Heart right ventricle (tissue), 16 donors: ENCODE results near the gene ATP8B1. TPM values are rescaled to one million over a fixed set of nuclear protein-coding genes. Genes with fewer than 3 reads are reported as not detected.
A peak's percentile ranks its signal among the peaks of the same experiment; 100 is the strongest.
"Not testable (repeated sequence)": the region's sequence is repeated elsewhere in the genome, so short reads cannot be mapped to it uniquely, and the experiment has no call there.

Source experiments
- ATAC-seq, 8 donors: fragments of 200-7000 bp; cut with Tn5 transposase; one replicate each; pipeline ENCODE4 v1.9.1; 2020; ENCODE audit warnings: mild to moderate bottlenecking in 8 of 8, moderate library complexity in 8 of 8, moderate number of reproducible peaks in 1 of 8
- DNase-seq, 2 donors: peaks; one replicate each; pipeline ENCODE4 v3.0.0-alpha.2; 2020
- H3K27ac ChIP-seq, 10 donors: fragments of 200-600 bp; sonication (generic) in 2 of 10; one replicate each; pipeline versions ENCODE4 v1.5.0 to v1.8.0; 2020 to 2022; ENCODE audit warnings: mild to moderate bottlenecking in 3 of 10
- H3K27me3 ChIP-seq, 7 donors: fragments of 200-600 bp; one replicate each; pipeline ENCODE4 v1.8.0; 2021 to 2022; ENCODE audit warnings: mild to moderate bottlenecking in 2 of 7
- H3K36me3 ChIP-seq, 9 donors: fragments of 200-600 bp; sonication (generic) in 1 of 9; one replicate each; pipeline versions ENCODE4 v1.5.0 to v1.8.0; 2020 to 2022; ENCODE audit warnings: mild to moderate bottlenecking in 2 of 9
- H3K4me1 ChIP-seq, 9 donors: fragments of 200-600 bp; sonication (generic) in 1 of 9; one replicate each; pipeline versions ENCODE4 v1.5.0 to v1.8.0; 2020 to 2022; ENCODE audit warnings: mild to moderate bottlenecking in 4 of 9
- H3K4me3 ChIP-seq, 10 donors: fragments of 200-600 bp; sonication (generic) in 2 of 10; one replicate each; pipeline versions ENCODE4 v1.5.0 to v1.8.0; 2020 to 2022; ENCODE audit warnings: mild to moderate bottlenecking in 7 of 10, moderate library complexity in 2 of 10
- H3K9me3 ChIP-seq, 11 donors: fragments of 200-600 bp in 10 of 11; sonication (generic) in 2 of 11; one replicate each; pipeline versions ENCODE4 v1.5.0 to v1.8.0; 2013 to 2022; ENCODE audit warnings: mild to moderate bottlenecking in 2 of 11, control low read depth in 1 of 11, moderate library complexity in 1 of 11
- WGBS, 2 donors: extraction: QIAGEN DNeasy Blood & Tissue Kit; methylation state at CpG; one replicate each; pipeline ENCODE4 v1.1.7; 2013; ENCODE audit warnings: inconsistent platforms in 1 of 2; 5-methylcytosine and 5-hydroxymethylcytosine counted together
- intact Hi-C, 10 donors: fragments of 100-400 bp; cut with DNase I; formaldehyde crosslinking; loops; one replicate each; pipeline versions ENCODE4 v1.11.1 to v1.14.2; 2022
- polyA plus RNA-seq, 2 donors: library from polyadenylated mRNA; stranded (reverse); fragments of 200-250 nt; gene quantifications; one replicate each; pipeline ENCODE4 v1.2.3, GENCODE V29; 2013
- total RNA-seq, 10 donors: library from RNA; stranded (reverse); fragmentation: NEBNext Ultra II Directional in 3 of 10; extraction: Animal tissue kit (Norgen Biotek cat#: 25700) in 3 of 10; gene quantifications; one replicate each; pipeline versions ENCODE4 v1.2.1 to v1.2.4, GENCODE V29; 2021 to 2023
- TF ChIP-seq, protein P1 (sequence below), 9 donors: fragments of 200-600 bp; sonication (generic) in 2 of 9; IDR thresholded peaks; one replicate each; pipeline versions ENCODE4 v1.5.0 to v1.8.0; 2021 to 2022; ENCODE audit warnings: antibody characterized with exemption in 9 of 9, mild to moderate bottlenecking in 5 of 9, moderate library complexity in 1 of 9
- donor health status: Arrhythmogenic right ventricular cardiomyopathy.
- donor health status: ischemic (EF 13 %, LVEDD 7.1; RV severe dilation, severe dysfunction).
- donor health status: healthy with polysubstance abuse.
- donor health status: DM: no; HTN: yes; CAD: no.
- donor health status: DM: no; HTN: no; CAD: no.
- donor health status: ischemic (EF 25% LVEDD 6.9; RV normal size, moderate dysfunction).
- donor health status: ischemic (EF 25% LVEDD 5.7; RV mildly dilated, moderate dysfunction).
- donor health status: healthy.
- donor health status: DM: yes; HTN: yes; CAD: no.
- donor health status: Ischemic cardiomyopathy.
- donor health status: ischemic (EF 35%, LVEDD 5.7; RV mildly dilated, moderate dysfunction).
- donor health status: nonischemic (EF 11% LVEDD 7.7; RV severe dilation, severe dysfunction).
- donor health status: DM: yes; HTN: yes; CAD: no.
- donor health status: PGD.
- donor health status: ischemic (EF 29% LVEDD 5.4; RV normal size, mild dysfunction).
- donor health status: nonischemic (EF 23%, LVEDD 6.1; RV moderate dilation, normal function).

ATP8B1 gene
- total and polyA plus RNA-seq, 12 donors, result 2.7 to 16.5 (median 7.2) TPM

DNA sequence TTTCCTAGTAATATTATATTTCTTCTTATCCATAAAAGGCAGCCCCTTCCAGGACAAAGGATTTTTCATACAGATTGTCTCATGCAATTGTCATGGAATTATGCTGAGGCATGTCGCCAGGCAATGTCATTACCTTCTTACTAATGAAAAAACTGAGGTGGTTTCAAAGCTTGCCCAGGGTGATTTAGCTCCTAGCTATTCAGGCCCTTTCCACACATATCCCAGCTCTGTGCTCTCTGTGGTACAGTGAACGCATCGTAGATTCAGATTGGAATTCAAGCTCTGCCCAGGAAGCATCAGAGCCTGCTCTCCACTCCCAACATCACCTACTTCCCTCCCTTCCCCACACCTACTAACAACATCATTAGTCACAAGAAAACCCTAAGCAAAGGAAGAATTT, 60.1 kb downstream of the ATP8B1 start:
- H3K9me3 ChIP-seq, result peaks cover 0 to 9% (median 6%) of the 10 kb centered on the region in 11 donors
- WGBS, 2 donors, result 65 to 78% methylated on average over 3 of the region's 3 CpGs
- DNase-seq (no peak), ATAC-seq (peak in 1 of 8 donors; percentile 16)
- peaks cover 0 to 9% (median 0%) of the 10 kb centered on the region in 9 donors for H3K36me3 ChIP-seq
- H3K4me1 ChIP-seq, result peaks cover 0 to 64% (median 28%) of the 10 kb centered on the region in 9 donors
- H3K27me3 ChIP-seq, result no peaks in the 10 kb centered on the region
- intact Hi-C loops, result no loop called here
- TF ChIP-seq, protein P1, sequence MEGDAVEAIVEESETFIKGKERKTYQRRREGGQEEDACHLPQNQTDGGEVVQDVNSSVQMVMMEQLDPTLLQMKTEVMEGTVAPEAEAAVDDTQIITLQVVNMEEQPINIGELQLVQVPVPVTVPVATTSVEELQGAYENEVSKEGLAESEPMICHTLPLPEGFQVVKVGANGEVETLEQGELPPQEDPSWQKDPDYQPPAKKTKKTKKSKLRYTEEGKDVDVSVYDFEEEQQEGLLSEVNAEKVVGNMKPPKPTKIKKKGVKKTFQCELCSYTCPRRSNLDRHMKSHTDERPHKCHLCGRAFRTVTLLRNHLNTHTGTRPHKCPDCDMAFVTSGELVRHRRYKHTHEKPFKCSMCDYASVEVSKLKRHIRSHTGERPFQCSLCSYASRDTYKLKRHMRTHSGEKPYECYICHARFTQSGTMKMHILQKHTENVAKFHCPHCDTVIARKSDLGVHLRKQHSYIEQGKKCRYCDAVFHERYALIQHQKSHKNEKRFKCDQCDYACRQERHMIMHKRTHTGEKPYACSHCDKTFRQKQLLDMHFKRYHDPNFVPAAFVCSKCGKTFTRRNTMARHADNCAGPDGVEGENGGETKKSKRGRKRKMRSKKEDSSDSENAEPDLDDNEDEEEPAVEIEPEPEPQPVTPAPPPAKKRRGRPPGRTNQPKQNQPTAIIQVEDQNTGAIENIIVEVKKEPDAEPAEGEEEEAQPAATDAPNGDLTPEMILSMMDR (IDR thresholded peaks at IDR 0.05), result no peak
- peak overlapping the region in 6 of 10 donors; percentile 13 to 70 (median 62) for H3K27ac ChIP-seq
- no peak overlapping the region for H3K4me3 ChIP-seq

- TF ChIP-seq, protein P1 (IDR thresholded peaks at IDR 0.05), result no peak
- DNase-seq (no peak), ATAC-seq (no peak)
- 77 to 94% methylated on average over 2 of the region's 2 CpGs for WGBS, 2 donors
- intact Hi-C loops, result no loop called here
- Histone ChIP-seq H3K9me3 (peaks cover 0 to 9% (median 6%) of the 10 kb centered on the region in 11 donors), H3K4me3 (no peak overlapping the region), H3K36me3 (peaks cover 0 to 9% (median 0%) of the 10 kb centered on the region in 9 donors), H3K4me1 (peaks cover 0 to 65% (median 34%) of the 10 kb centered on the region in 9 donors), H3K27ac (no peak overlapping the region), H3K27me3 (no peaks in the 10 kb centered on the region)
Observed at GRCh38 chr18:57741273-57741672, 61.8 kb downstream of the ATP8B1 start.

DNA sequence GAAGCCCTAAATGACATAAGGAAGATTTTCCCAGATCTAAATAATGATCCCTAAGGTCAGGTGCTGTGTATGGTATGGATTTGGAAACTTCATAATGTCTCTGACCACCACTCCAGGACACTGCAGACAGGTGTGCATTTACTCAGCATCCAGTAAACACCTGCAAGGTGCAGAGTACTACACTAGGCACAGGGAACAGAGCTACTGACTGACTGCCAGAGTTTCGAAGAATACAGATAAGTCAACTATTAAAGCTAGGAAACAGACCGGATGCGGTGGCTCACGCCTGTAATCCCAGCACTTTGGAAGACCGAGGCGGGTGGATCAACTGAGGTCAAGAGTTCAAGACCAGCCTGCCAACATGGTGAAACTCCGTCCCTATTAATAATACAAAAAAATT, 65.0 kb downstream of the ATP8B1 start:
- peak in 5 of 8 donors; percentile 16 to 57 (median 22) for ATAC-seq
- TF ChIP-seq, protein P1 (IDR thresholded peaks at IDR 0.05), result no peak
- 78% methylated on average over 7 of the region's 7 CpGs for WGBS, 2 donors

DNA sequence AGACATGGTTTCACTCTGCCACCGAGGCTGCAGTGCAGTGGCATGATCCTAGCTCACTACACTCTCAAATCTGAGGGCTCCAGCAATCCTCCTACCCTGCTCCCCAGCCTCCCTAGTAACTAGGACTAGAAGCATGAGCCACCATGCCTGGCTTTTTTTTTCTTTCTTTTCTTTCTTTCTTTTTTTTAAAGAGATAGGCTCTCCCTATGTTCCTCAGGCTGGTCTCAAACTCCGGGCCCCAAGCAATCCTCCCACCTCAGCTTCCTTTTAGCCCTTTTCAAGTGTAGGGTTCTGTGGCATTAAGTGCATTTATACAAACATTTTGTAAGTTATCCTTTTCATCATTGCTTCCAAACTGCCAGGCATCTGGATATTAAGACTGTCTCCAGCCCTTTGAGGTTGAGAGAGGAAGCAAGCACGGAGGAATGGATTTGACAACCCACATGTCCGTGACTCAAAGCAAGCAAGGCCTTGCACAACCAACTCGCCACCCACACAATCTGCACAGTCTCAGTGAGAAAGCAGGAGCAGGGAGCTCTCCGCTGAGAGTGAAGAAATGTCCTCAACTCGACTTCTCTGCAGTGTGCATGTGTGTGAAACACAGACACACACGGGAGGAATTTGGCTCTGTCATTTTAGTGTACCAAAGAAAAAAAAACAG, 65.6 kb downstream of the ATP8B1 start:
- Histone ChIP-seq H3K36me3 (peaks cover 0 to 9% (median 0%) of the 10 kb centered on the region in 9 donors), H3K27me3 (no peaks in the 10 kb centered on the region), H3K4me3 (no peak overlapping the region), H3K4me1 (peaks cover 0 to 28% (median 12%) of the 10 kb centered on the region in 9 donors), H3K27ac (peak overlapping the region in 5 of 10 donors; percentile 8 to 66 (median 47)), H3K9me3 (peaks cover 0 to 9% (median 6%) of the 10 kb centered on the region in 11 donors)
- intact Hi-C loops, result no loop called here
- DNase-seq (peak; percentile 39 to 61), ATAC-seq (peak; percentile 69 to 98 (median 90))
- TF ChIP-seq, protein P1 (IDR thresholded peaks at IDR 0.05), result no peak
- WGBS, 2 donors, result 56 to 61% methylated on average over 8 of the region's 8 CpGs

More for the DNA sequence above, 65.0 kb downstream of the ATP8B1 start:
- Histone ChIP-seq H3K4me1 (peaks cover 0 to 33% (median 14%) of the 10 kb centered on the region in 9 donors), H3K27me3 (no peaks in the 10 kb centered on the region), H3K36me3 (peaks cover 0 to 9% (median 0%) of the 10 kb centered on the region in 9 donors), H3K27ac (peak overlapping the region in 4 of 10 donors; percentile 4 to 66 (median 6)), H3K4me3 (no peak overlapping the region), H3K9me3 (peaks cover 0 to 9% (median 6%) of the 10 kb centered on the region in 11 donors)
- intact Hi-C loops, result no loop called here
- no peak for DNase-seq

DNA sequence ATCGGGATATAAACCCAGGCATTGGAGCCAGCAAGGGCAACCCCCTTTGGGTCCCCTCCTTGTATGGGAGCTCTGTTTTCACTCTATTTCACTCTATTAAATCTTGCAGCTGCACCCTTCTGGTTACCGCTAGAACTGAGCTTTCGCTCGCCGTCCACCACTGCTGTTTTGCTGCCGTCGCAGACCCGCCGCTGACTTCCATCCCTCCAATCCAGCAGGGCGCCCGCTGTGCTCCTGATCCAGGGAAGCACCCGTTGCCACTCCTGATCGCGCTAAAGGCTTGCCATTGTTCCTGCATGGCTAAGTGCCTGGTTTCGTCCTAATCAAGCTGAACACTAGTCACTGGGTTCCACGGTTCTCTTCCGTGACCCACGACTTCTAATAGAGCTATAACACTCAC, 68.1 kb downstream of the ATP8B1 start:
- H3K27ac ChIP-seq, DNase-seq, H3K4me3 ChIP-seq, H3K9me3 ChIP-seq, intact Hi-C loops, ATAC-seq, H3K27me3 ChIP-seq: not testable (repeated sequence)
- H3K4me1 ChIP-seq, result peaks cover 0 to 23% (median 12%) of the 10 kb centered on the region in 9 donors
- WGBS, 2 donors, result 96 to 98% methylated on average over 18 of the region's 18 CpGs
- peaks cover 0 to 21% (median 0%) of the 10 kb centered on the region in 9 donors for H3K36me3 ChIP-seq
